DND-41 (cell line): Measurements from ENCODE around the gene MALT1.

ENCODE experiments used
- ATAC-seq: fragments of 200-7000 bp; cut with Tn5 transposase; 3 replicates; pipeline ENCODE4 v1.9.1; 2021; ENCODE audit warnings: low read depth; ENCODE audit not compliant: insufficient read depth
- DNase-seq: peaks from one replicate; pipeline ENCODE4 v3.0.0-alpha.2; 2020
- H2AFZ ChIP-seq: 2 replicates; pipeline ENCODE4 v1.6.0; 2012; ENCODE audit warnings: low read depth, low read length
- H3K27ac ChIP-seq: 2 replicates; pipeline ENCODE4 v1.5.1; 2012; ENCODE audit warnings: low read length, inconsistent platforms
- H3K27me3 ChIP-seq: fragments of 200-600 bp; sonication (generic); 2 replicates; pipeline ENCODE4 v1.6.0; 2012; ENCODE audit warnings: low read length, mild to moderate bottlenecking, inconsistent platforms; ENCODE audit not compliant: insufficient read depth, poor library complexity
- H3K36me3 ChIP-seq: 2 replicates; pipeline ENCODE4 v1.5.1; 2012; ENCODE audit warnings: low read length, inconsistent platforms; ENCODE audit not compliant: insufficient read depth
- H3K4me1 ChIP-seq: 2 replicates; pipeline ENCODE4 v1.5.1; 2012; ENCODE audit warnings: mild to moderate bottlenecking, low read length; ENCODE audit not compliant: insufficient read depth
- H3K4me2 ChIP-seq: 2 replicates; pipeline ENCODE4 v1.6.0; 2012; ENCODE audit warnings: mild to moderate bottlenecking, moderate library complexity, low read length, inconsistent platforms; ENCODE audit not compliant: insufficient read depth
- H3K4me3 ChIP-seq, 2 experiments: fragments of 200-600 bp in 1 of 2; shearing (Covaris generic) in 1 of 2; 2 replicates each; pipeline ENCODE4 v1.5.1; 2012 to 2016; ENCODE audit warnings: inconsistent platforms in 2 of 2, low read length in 2 of 2, mild to moderate bottlenecking in 2 of 2, low read depth in 1 of 2, moderate library complexity in 1 of 2
- H3K79me2 ChIP-seq: 2 replicates; pipeline ENCODE4 v1.6.0; 2012; ENCODE audit warnings: low read length, inconsistent platforms; ENCODE audit not compliant: insufficient read depth
- H3K9ac ChIP-seq: 2 replicates; pipeline ENCODE4 v1.6.0; 2012; ENCODE audit warnings: low read depth, mild to moderate bottlenecking, inconsistent platforms, low read length, moderate library complexity
- H3K9me3 ChIP-seq: 2 replicates; pipeline ENCODE4 v1.5.1; 2012; ENCODE audit warnings: low read length, moderate library complexity, mild to moderate bottlenecking, inconsistent platforms; ENCODE audit not compliant: insufficient read depth, severe bottlenecking
- H4K20me1 ChIP-seq: 2 replicates; pipeline ENCODE4 v1.6.0; 2012; ENCODE audit warnings: low read length; ENCODE audit not compliant: insufficient read depth
- EZH2 ChIP-seq: IDR thresholded peaks from 3 replicates; pipeline ENCODE4 v1.6.1; 2012; ENCODE audit warnings: borderline replicate concordance, low read depth, mild to moderate bottlenecking, moderate library complexity, low read length, inconsistent platforms; ENCODE audit not compliant: severe bottlenecking
- TF ChIP-seq, protein P1 (sequence below): IDR thresholded peaks from 2 replicates; pipeline ENCODE4 v1.5.1; 2012; ENCODE audit warnings: borderline replicate concordance, low read length, moderate library complexity, mild to moderate bottlenecking; ENCODE audit not compliant: poor library complexity, severe bottlenecking; ENCODE audit errors: extremely low read depth

MALT1 gene

DNA sequence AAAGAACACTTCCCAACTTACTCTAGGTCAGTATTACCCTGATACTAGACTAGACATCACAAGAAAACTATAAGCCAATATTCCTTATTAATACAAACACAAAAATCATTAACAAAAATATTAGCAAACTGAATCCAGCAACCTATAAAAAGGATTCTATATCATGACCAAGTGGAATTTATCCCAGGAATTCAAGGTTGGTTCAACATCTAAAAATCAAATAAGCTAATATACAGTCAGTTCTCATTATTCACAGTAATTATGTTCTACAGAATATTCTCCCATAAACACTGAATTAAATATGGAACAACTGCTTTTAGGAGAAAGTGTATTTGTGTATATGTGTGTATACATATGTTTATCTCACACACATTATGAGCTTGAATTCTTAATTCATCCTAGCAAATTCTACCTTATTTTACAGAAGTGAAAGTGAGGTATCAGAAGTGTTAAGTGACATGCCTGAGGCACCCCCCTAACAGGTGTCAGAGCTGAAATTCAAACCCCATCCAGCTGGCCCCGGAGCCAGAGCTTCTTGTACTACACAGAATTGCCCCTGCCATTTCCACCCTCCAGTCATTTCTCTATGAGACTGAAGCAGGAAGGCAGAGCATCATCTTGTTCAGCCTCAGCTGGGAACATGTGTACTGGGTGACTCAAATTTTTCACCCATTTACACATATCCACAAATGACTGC, 77.8 kb downstream of the MALT1 start:
- Histone ChIP-seq H4K20me1 (no peaks in the 10 kb centered on the region), H3K4me2 (no peak overlapping the region), H3K27ac (no peak overlapping the region), H3K36me3 (peaks cover 51% of the 10 kb centered on the region), H3K27me3 (no peaks in the 10 kb centered on the region), H3K9me3 (peaks cover 9% of the 10 kb centered on the region), H3K4me1 (no peaks in the 10 kb centered on the region), H3K4me3 (no peak overlapping the region), H3K9ac (no peak overlapping the region), H2AFZ (no peak overlapping the region), H3K79me2 (no peaks in the 10 kb centered on the region)
- ATAC-seq (no peak), DNase-seq (no peak)
- TF ChIP-seq, protein P1, sequence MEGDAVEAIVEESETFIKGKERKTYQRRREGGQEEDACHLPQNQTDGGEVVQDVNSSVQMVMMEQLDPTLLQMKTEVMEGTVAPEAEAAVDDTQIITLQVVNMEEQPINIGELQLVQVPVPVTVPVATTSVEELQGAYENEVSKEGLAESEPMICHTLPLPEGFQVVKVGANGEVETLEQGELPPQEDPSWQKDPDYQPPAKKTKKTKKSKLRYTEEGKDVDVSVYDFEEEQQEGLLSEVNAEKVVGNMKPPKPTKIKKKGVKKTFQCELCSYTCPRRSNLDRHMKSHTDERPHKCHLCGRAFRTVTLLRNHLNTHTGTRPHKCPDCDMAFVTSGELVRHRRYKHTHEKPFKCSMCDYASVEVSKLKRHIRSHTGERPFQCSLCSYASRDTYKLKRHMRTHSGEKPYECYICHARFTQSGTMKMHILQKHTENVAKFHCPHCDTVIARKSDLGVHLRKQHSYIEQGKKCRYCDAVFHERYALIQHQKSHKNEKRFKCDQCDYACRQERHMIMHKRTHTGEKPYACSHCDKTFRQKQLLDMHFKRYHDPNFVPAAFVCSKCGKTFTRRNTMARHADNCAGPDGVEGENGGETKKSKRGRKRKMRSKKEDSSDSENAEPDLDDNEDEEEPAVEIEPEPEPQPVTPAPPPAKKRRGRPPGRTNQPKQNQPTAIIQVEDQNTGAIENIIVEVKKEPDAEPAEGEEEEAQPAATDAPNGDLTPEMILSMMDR: no peak
- no peak for TF ChIP-seq EZH2

DNA sequence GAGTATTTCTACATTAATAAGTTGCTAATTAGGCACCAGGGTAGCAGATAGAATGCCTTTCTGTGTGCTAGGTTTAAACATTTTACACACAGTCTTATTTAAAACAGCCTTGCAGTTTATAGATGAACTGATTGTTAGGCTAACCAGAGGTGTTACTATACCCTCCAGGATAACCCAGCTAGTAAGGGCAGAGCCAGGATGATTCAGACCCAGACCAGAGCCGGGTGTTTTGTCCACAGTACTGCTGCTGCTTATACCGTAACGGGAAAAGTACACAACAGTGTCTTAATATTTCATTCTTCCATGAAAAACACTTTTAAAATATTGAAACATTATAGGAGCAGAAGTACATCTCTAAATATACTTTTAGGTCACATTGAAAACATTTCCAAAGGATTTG, 82.7 kb downstream of the MALT1 start:
- no peak for ATAC-seq
- no peak for TF ChIP-seq EZH2
- TF ChIP-seq, protein P1: no peak
- Histone ChIP-seq H3K4me2 (no peak overlapping the region), H3K36me3 (peaks cover 9% of the 10 kb centered on the region), H3K4me3 (no peak overlapping the region), H3K9ac (no peak overlapping the region), H4K20me1 (no peaks in the 10 kb centered on the region; the same call in 1 of the 2 replicates), H3K27ac (no peak overlapping the region), H3K27me3 (no peaks in the 10 kb centered on the region), H3K4me1 (no peaks in the 10 kb centered on the region), H3K79me2 (no peaks in the 10 kb centered on the region), H2AFZ (no peak overlapping the region), H3K9me3 (peaks cover 3% of the 10 kb centered on the region)
- no peak for DNase-seq

DNA sequence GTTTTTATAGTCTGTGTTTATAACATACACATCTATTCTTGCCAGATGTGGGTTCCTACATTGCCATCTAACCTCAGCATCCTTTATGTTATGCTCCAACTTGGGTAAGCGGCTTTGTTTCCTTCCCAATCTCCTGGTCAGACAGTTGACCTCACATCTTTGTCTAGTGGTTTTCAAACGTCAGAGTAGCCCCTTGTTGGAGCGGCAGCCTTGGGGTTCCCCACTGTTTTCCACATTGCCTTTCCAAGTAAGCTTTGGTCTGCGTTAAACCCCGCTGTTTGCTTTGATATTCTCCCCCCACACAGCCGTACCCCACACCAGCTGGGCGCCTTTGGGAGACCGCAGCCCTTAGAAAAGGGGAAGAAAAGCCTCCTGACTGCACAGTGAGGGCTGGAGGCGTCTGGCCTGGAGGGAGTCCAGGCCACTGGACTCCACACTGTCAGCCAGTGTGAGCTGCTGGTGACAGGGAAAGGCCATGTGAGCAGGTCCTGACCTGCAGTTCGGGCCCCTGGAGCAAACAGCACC, 83.3 kb downstream of the MALT1 start:
- Histone ChIP-seq H2AFZ (no peak overlapping the region), H3K4me1 (no peaks in the 10 kb centered on the region), H4K20me1 (no peaks in the 10 kb centered on the region; the same call in 1 of the 2 replicates), H3K79me2 (no peaks in the 10 kb centered on the region), H3K9me3 (no peaks in the 10 kb centered on the region), H3K27me3 (no peaks in the 10 kb centered on the region), H3K4me3 (no peak overlapping the region), H3K4me2 (no peak overlapping the region), H3K9ac (no peak overlapping the region), H3K36me3 (peaks cover 2% of the 10 kb centered on the region; the same call in 1 of the 2 replicates), H3K27ac (no peak overlapping the region)
- no peak for ATAC-seq
- no peak for TF ChIP-seq EZH2
- TF ChIP-seq, protein P1: no peak
- DNase-seq: no peak
